HepG2 (cell line): ENCODE results near the gene POMP. TPM values are rescaled to one million over a fixed set of nuclear protein-coding genes. Genes with fewer than 3 reads are reported as not detected.

Source experiments
- ATAC-seq: fragments of 200-7000 bp; cut with Tn5 transposase; 3 replicates; pipeline ENCODE4 v1.9.1; 2020; ENCODE audit warnings: mild to moderate bottlenecking, moderate library complexity
- BruUV-seq: library from RNA; stranded (reverse); fragments of 400-500 nt; replicated peaks from 2 replicates; lab custom pipeline; 2021; lab: Mats Ljungman, UMichigan
- CTCF ChIA-PET: fragments of 300-600 bp; formaldehyde crosslinking; extraction: SDS; loops from one replicate; lab custom pipeline; 2021; ENCODE audit warnings: low total read pairs, inconsistent platforms, low intra/inter-chr PET ratio; lab: Yijun Ruan, JAX
- POLR2A ChIA-PET: fragments of 350-600 bp; sonication (Branson Sonifier 250); formaldehyde crosslinking; loops from one replicate; lab custom pipeline; 2020; ENCODE audit warnings: antibody characterized with exemption, inconsistent platforms; lab: Yijun Ruan, JAX
- DNase-seq: peaks from one replicate; pipeline ENCODE4 v3.0.0-alpha.2; 2015; ENCODE audit warnings: low spot score
- FAIRE-seq: peaks from 3 replicates; lab custom pipeline; 2011; peaks lifted over from hg19 to GRCh38; lab: Jason Lieb, UNC
- H2AFZ ChIP-seq: one replicate; pipeline ENCODE4 v1.6.1; 2011; ENCODE audit warnings: low read length, inconsistent platforms
- H3K27ac ChIP-seq: fragments of 300-600 bp; 3 replicates; pipeline ENCODE4 v1.8.0; 2011; ENCODE audit warnings: mixed run types, mild to moderate bottlenecking, mixed read lengths, low read length, inconsistent platforms; ENCODE audit not compliant: insufficient read depth; ENCODE audit errors: extremely low read length
- H3K27me3 ChIP-seq, 2 experiments: fragments of 200-600 bp in 1 of 2; 2 replicates in 1 of 2; 3 replicates in 1 of 2; pipeline versions ENCODE4 v1.6.0 to v1.8.0; 2011; ENCODE audit warnings: low read length in 2 of 2, mild to moderate bottlenecking in 2 of 2, moderate library complexity in 2 of 2, inconsistent platforms in 1 of 2; ENCODE audit not compliant: insufficient read depth in 2 of 2, control insufficient read depth in 1 of 2
- H3K36me3 ChIP-seq, 2 experiments: fragments of 200-600 bp in 1 of 2; replicated peaks in 1 of 2; 2 replicates in 1 of 2; 3 replicates in 1 of 2; pipeline versions ENCODE4 v1.5.1 to v1.8.0; 2011; ENCODE audit warnings: low read length in 2 of 2, inconsistent platforms in 1 of 2; ENCODE audit not compliant: insufficient read depth in 2 of 2, control insufficient read depth in 1 of 2
- H3K4me1 ChIP-seq: 2 replicates; pipeline ENCODE4 v1.5.1; 2012; ENCODE audit warnings: low read length, inconsistent platforms; ENCODE audit not compliant: insufficient read depth
- H3K4me2 ChIP-seq: 2 replicates; pipeline ENCODE4 v1.6.0; 2011; ENCODE audit warnings: low read depth, low read length, inconsistent platforms
- H3K4me3 ChIP-seq, 3 experiments: fragments of 200-600 bp in 1 of 3; sonication (generic), shearing (Covaris generic) in 1 of 3; replicated peaks in 1 of 3; 2 replicates each; pipeline ENCODE4 v1.5.1; 2011 to 2016; ENCODE audit warnings: low read length in 3 of 3, inconsistent platforms in 2 of 3, low read depth in 2 of 3, mild to moderate bottlenecking in 2 of 3, control low read depth in 1 of 3, mixed read lengths in 1 of 3; ENCODE audit not compliant: insufficient read depth in 1 of 3
- H3K79me2 ChIP-seq: one replicate; pipeline ENCODE4 v1.6.1; 2011; ENCODE audit warnings: low read length, inconsistent platforms; ENCODE audit not compliant: insufficient read depth
- H3K9ac ChIP-seq: 2 replicates; pipeline ENCODE4 v1.6.0; 2011; ENCODE audit warnings: mild to moderate bottlenecking, low read depth, low read length, inconsistent platforms; ENCODE audit not compliant: insufficient read depth
- H3K9me3 ChIP-seq: 2 replicates; pipeline ENCODE4 v1.5.1; 2012; ENCODE audit warnings: mild to moderate bottlenecking, low read length
- H4K20me1 ChIP-seq: 2 replicates; pipeline ENCODE4 v1.6.0; 2011; ENCODE audit warnings: inconsistent platforms, mild to moderate bottlenecking, low read length, moderate library complexity; ENCODE audit not compliant: insufficient read depth
- ARID5B ChIP-seq: IDR thresholded peaks from 2 replicates; pipeline ENCODE4 v1.4.0; 2020; ENCODE audit warnings: mild to moderate bottlenecking, missing genetic modification reagents
- HCFC1 ChIP-seq: fragments of 150-350 bp; IDR thresholded peaks from 2 replicates; pipeline ENCODE4 v1.6.1; 2014; ENCODE audit warnings: low read depth, low read length
- HHEX ChIP-seq: IDR thresholded peaks from 2 replicates; pipeline ENCODE4 v1.6.1; 2016; ENCODE audit warnings: control low read depth
- SOX13 ChIP-seq, 3 experiments: fragments of 450-650 bp in 1 of 3; sonication (generic) in 1 of 3; formaldehyde crosslinking in 1 of 3; IDR thresholded peaks in 2 of 3; conservative IDR thresholded peaks in 1 of 3; 2 replicates each; pipeline versions ENCODE4 v1.5.0 to v1.6.1; 2016 to 2020; ENCODE audit warnings: antibody characterized with exemption in 1 of 3, mild to moderate bottlenecking in 1 of 3, missing compliant biosample characterization in 1 of 3, missing genetic modification reagents in 1 of 3, moderate library complexity in 1 of 3
- TP53 ChIP-seq: sonication (generic); formaldehyde crosslinking; conservative IDR thresholded peaks from 2 replicates; pipeline ENCODE4 v1.4.0; 2020; ENCODE audit warnings: missing genetic modification reagents
- ZBTB33 ChIP-seq: sonication (generic); formaldehyde crosslinking; IDR thresholded peaks from 2 replicates; pipeline ENCODE4 v1.4.0; 2020; ENCODE audit warnings: missing genetic modification reagents
- ZFP62 ChIP-seq: sonication (generic); formaldehyde crosslinking; IDR thresholded peaks from 2 replicates; pipeline ENCODE4 v1.4.0; 2020; ENCODE audit warnings: missing genetic modification reagents
- ZIK1 ChIP-seq: sonication (generic); formaldehyde crosslinking; IDR thresholded peaks from 2 replicates; pipeline ENCODE4 v1.5.0; 2020; ENCODE audit warnings: mild to moderate bottlenecking, low read depth, missing genetic modification reagents, borderline replicate concordance
- ZNF343 ChIP-seq: sonication (generic); formaldehyde crosslinking; IDR thresholded peaks from 2 replicates; pipeline ENCODE4 v1.4.0; 2020; ENCODE audit warnings: mild to moderate bottlenecking, missing genetic modification reagents
- ZNF367 ChIP-seq: sonication (generic); formaldehyde crosslinking; IDR thresholded peaks from 2 replicates; pipeline ENCODE4 v1.4.0; 2020; ENCODE audit warnings: missing genetic modification reagents, borderline replicate concordance
- ZNF501 ChIP-seq: sonication (generic); formaldehyde crosslinking; IDR thresholded peaks from 2 replicates; pipeline ENCODE4 v1.5.1; 2020; ENCODE audit warnings: mild to moderate bottlenecking, moderate library complexity, missing genetic modification reagents
- ZNF616 ChIP-seq: sonication (generic); formaldehyde crosslinking; IDR thresholded peaks from 2 replicates; pipeline ENCODE4 v1.5.0; 2020; ENCODE audit warnings: low read depth, mild to moderate bottlenecking, missing genetic modification reagents
- WGBS: methylation state at CpG from one replicate; pipeline ENCODE4 v1.1.6; 2017; ENCODE audit warnings: low lambda C conversion rate; 5-methylcytosine and 5-hydroxymethylcytosine counted together
- in situ Hi-C: cut with HindIII; loops from 2 replicates; pipeline ENCODE4 v1.10.0; 2017; ENCODE audit warnings: low pct_unique_long_range_greater_than_20kb; ENCODE audit not compliant: extremely low pct_ligation_motif_present
- intact Hi-C: fragments of 100-400 bp; cut with micrococcal nuclease; formaldehyde crosslinking; loops from one replicate; pipeline ENCODE4 v1.10.0; 2022; ENCODE audit not compliant: unreplicated experiment
- polyA plus RNA-seq, 8 experiments: library from polyadenylated mRNA; depleted of rRNA in 3 of 8; stranded (reverse) in 7 of 8; unstranded in 1 of 8; fragments of >200 nt; fragmentation: Illumina TruSeq in 4 of 8; extraction: Trizol in 4 of 8; gene quantifications; 2 replicates each; pipeline versions ENCODE4 v1.2.1 to v1.2.3, GENCODE V29; 2011 to 2016; ENCODE audit warnings: low read depth in 4 of 8, missing spikeins in 1 of 8, mixed read lengths in 1 of 8; ENCODE audit not compliant: insufficient read depth in 1 of 8
- total RNA-seq, 5 experiments: library from RNA; depleted of rRNA; stranded (reverse); fragments of >200 nt; fragmentation: Illumina TruSeq; extraction: Trizol; gene quantifications; 2 replicates each; pipeline ENCODE4 v1.2.3, GENCODE V29; 2016; ENCODE audit warnings: low read depth in 1 of 5
- TF ChIP-seq, protein P1 (sequence below): sonication (generic); formaldehyde crosslinking; conservative IDR thresholded peaks from 2 replicates; pipeline ENCODE4 v1.5.0; 2020; ENCODE audit warnings: missing genetic modification reagents

POMP gene
- total and polyA plus RNA-seq, 2 of the 13 experiments (the other 11 are each of a cell fraction or from before 2014, with no cell fraction given), result 30.6 to 118 TPM

DNA sequence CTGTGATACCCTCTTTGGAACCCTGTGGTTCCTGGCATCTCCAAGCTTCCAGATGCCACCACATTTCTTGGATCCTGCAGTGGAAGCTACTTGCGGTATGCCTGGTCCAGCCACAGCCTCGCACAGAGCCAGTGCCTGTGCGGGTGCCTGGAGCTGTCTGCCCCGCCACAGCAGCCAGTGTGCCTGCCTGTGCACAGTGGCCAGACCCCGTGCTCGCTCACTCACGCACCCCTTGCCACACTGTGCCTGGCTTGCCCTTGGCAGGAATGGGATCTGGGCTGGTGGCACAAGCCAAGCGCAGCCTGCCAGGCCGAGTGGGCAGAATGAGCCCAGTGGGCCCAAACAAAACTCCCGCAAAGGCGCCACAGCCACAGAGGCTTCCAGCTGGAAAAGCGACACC lies 26.2 kb downstream of the POMP start (continued):
- TF ChIP-seq ZFP62 (no peak), ZIK1 (CRISPR knock-in tag) (no peak), HCFC1 (no peak), HHEX (CRISPR knock-in tag) (no peak), ARID5B (no peak)

- CTCF ChIA-PET, result no interaction called here
- in situ Hi-C loops, result no loop called here
- POLR2A ChIA-PET, result no interaction called here
- Histone ChIP-seq H3K27me3 (no peaks in the 10 kb centered on the region), H3K4me2 (no peak overlapping the region), H3K36me3 (no peaks in the 10 kb centered on the region), H3K27ac (no peak overlapping the region), H3K9ac (no peak overlapping the region), H3K4me3 (no peak overlapping the region), H3K4me1 (no peaks in the 10 kb centered on the region), H4K20me1 (no peaks in the 10 kb centered on the region), H2AFZ (no peak overlapping the region), H3K9me3 (no peaks in the 10 kb centered on the region), H3K79me2 (no peaks in the 10 kb centered on the region)
- BruUV-seq, result no TSS peak
- no peak for FAIRE-seq
- TF ChIP-seq, protein P1, sequence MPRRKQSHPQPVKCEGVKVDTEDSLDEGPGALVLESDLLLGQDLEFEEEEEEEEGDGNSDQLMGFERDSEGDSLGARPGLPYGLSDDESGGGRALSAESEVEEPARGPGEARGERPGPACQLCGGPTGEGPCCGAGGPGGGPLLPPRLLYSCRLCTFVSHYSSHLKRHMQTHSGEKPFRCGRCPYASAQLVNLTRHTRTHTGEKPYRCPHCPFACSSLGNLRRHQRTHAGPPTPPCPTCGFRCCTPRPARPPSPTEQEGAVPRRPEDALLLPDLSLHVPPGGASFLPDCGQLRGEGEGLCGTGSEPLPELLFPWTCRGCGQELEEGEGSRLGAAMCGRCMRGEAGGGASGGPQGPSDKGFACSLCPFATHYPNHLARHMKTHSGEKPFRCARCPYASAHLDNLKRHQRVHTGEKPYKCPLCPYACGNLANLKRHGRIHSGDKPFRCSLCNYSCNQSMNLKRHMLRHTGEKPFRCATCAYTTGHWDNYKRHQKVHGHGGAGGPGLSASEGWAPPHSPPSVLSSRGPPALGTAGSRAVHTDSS (CRISPR knock-in tag), result no peak
- no peak for TF ChIP-seq ZNF616 (CRISPR knock-in tag)
- no peak for TF ChIP-seq ZNF343 (CRISPR knock-in tag)
- no peak for TF ChIP-seq ZNF501 (CRISPR knock-in tag)
- no peak for TF ChIP-seq ZBTB33 (CRISPR knock-in tag)
- no peak for TF ChIP-seq ZNF367 (CRISPR knock-in tag)
- no peak for TF ChIP-seq TP53 (CRISPR knock-in tag)
- no peak for TF ChIP-seq SOX13 (IDR thresholded peaks at IDR 0.05)
- no peak for TF ChIP-seq SOX13 (CRISPR knock-in tag; conservative IDR thresholded peaks at IDR 0.05 in 1 of 2, IDR thresholded peaks at IDR 0.05 in 1 of 2)
- no peak for DNase-seq
- 30% methylated on average over 3 of the region's 3 CpGs for WGBS
- intact Hi-C loops, result no loop called here
- ATAC-seq, result no peak
These were observed 27.0 kb downstream of the POMP start for GRCh38 chr13:28685892-28686291.
